GM12878 (cell line): ENCODE data around the gene FAM131B. TPM values are rescaled to one million over a fixed set of nuclear protein-coding genes. Genes with fewer than 3 reads are reported as not detected.

ENCODE experiments used
- ATAC-seq: fragments of 200-7000 bp; cut with Tn5 transposase; 3 replicates; pipeline ENCODE4 v1.9.1; 2020; ENCODE audit warnings: mild to moderate bottlenecking, moderate library complexity
- BruUV-seq: library from RNA; stranded (reverse); fragments of 400-500 nt; replicated peaks from 2 replicates; lab custom pipeline; 2021; lab: Mats Ljungman, UMichigan
- CTCF ChIA-PET: fragments of 300-600 bp; sonication (Branson Sonifier 250); formaldehyde crosslinking; extraction: SDS; loops from one replicate; lab custom pipeline; 2021; ENCODE audit warnings: inconsistent platforms; lab: Yijun Ruan, JAX
- POLR2A ChIA-PET: fragments of 350-600 bp; formaldehyde crosslinking; extraction: SDS; loops from one replicate; lab custom pipeline; 2021; ENCODE audit warnings: inconsistent platforms; lab: Charles Lee
- RAD21 ChIA-PET: fragments of 300-600 bp; sonication (Branson Sonifier 250); formaldehyde crosslinking; loops from one replicate; lab custom pipeline; 2023; ENCODE audit warnings: antibody characterized with exemption; ENCODE audit not compliant: unreplicated experiment; lab: Charles Lee
- SMC1A ChIA-PET: fragments of 300-600 bp; sonication (Branson Sonifier 250); formaldehyde crosslinking; loops from one replicate; lab custom pipeline; 2023; ENCODE audit not compliant: unreplicated experiment, uncharacterized antibody; lab: Charles Lee
- DNase-seq: peaks from one replicate; pipeline ENCODE4 v3.0.0-alpha.2; 2011; ENCODE audit warnings: low read depth, low spot score
- FAIRE-seq: peaks from 3 replicates; lab custom pipeline; 2011; peaks lifted over from hg19 to GRCh38; lab: Jason Lieb, UNC
- H2AFZ ChIP-seq: 2 replicates; pipeline ENCODE4 v1.6.0; 2011; ENCODE audit warnings: low read depth, low read length, control low read depth; ENCODE audit not compliant: control insufficient read depth
- H3K27ac ChIP-seq: 2 replicates; pipeline ENCODE4 v1.5.1; 2011; ENCODE audit warnings: control low read depth; ENCODE audit not compliant: control insufficient read depth, insufficient read depth
- H3K27me3 ChIP-seq, 2 experiments: replicated peaks in 1 of 2; 2 replicates each; pipeline versions ENCODE4 v1.6.0 to v1.6.1; 2011; ENCODE audit warnings: low read length in 1 of 2; ENCODE audit not compliant: control insufficient read depth in 2 of 2, insufficient read depth in 2 of 2
- H3K36me3 ChIP-seq, 2 experiments: 2 replicates each; pipeline ENCODE4 v1.5.1; 2011; ENCODE audit warnings: low read length in 1 of 2; ENCODE audit not compliant: control insufficient read depth in 2 of 2, insufficient read depth in 2 of 2
- H3K4me1 ChIP-seq: 2 replicates; pipeline ENCODE4 v1.6.1; 2011; ENCODE audit warnings: mild to moderate bottlenecking, low read length, moderate library complexity, mixed read lengths; ENCODE audit not compliant: control insufficient read depth, insufficient read depth
- H3K4me2 ChIP-seq: 2 replicates; pipeline ENCODE4 v1.6.0; 2011; ENCODE audit warnings: control low read depth; ENCODE audit not compliant: control insufficient read depth, insufficient read depth
- H3K4me3 ChIP-seq: fragments of 200-600 bp; sonication (generic); 2 replicates; pipeline ENCODE4 v1.5.1; 2016
- H3K79me2 ChIP-seq: 2 replicates; pipeline ENCODE4 v1.6.0; 2011; ENCODE audit warnings: low read length; ENCODE audit not compliant: control insufficient read depth, insufficient read depth
- H3K9ac ChIP-seq: 2 replicates; pipeline ENCODE4 v1.8.0; 2011; ENCODE audit warnings: low read length, control low read depth, mixed read lengths; ENCODE audit not compliant: control insufficient read depth, insufficient read depth
- H3K9me3 ChIP-seq: replicated peaks from 3 replicates; pipeline ENCODE4 v1.5.1; 2011; ENCODE audit warnings: mild to moderate bottlenecking, low read length; ENCODE audit not compliant: control insufficient read depth, insufficient read depth
- H4K20me1 ChIP-seq: 2 replicates; pipeline ENCODE4 v1.6.0; 2011; ENCODE audit not compliant: control insufficient read depth, insufficient read depth
- BACH1 ChIP-seq: fragments of 450-650 bp; IDR thresholded peaks from 2 replicates; pipeline ENCODE4 v1.6.1; 2017; ENCODE audit warnings: mild to moderate bottlenecking, borderline replicate concordance
- BCL11A ChIP-seq: IDR thresholded peaks from 2 replicates; pipeline ENCODE4 v1.6.1; 2011; ENCODE audit warnings: low read depth, low read length
- BHLHE40 ChIP-seq, 2 experiments: fragments of 450-650 bp in 1 of 2; IDR thresholded peaks; 2 replicates each; pipeline ENCODE4 v1.6.1; 2011 to 2017; ENCODE audit warnings: low read depth in 2 of 2, borderline replicate concordance in 1 of 2, improper control_type of control experiment in 1 of 2, low read length in 1 of 2, mild to moderate bottlenecking in 1 of 2
- CHD2 ChIP-seq: IDR thresholded peaks from 2 replicates; pipeline ENCODE4 v1.6.1; 2011; ENCODE audit warnings: low read depth, low read length, improper control_type of control experiment, borderline replicate concordance
- CHD4 ChIP-seq: fragments of 200-600 bp; sonication (generic); IDR thresholded peaks from 2 replicates; pipeline ENCODE4 v1.6.1; 2016; ENCODE audit warnings: mild to moderate bottlenecking
- CREB1 ChIP-seq: IDR thresholded peaks from 2 replicates; pipeline ENCODE4 v1.6.1; 2012; ENCODE audit warnings: low read depth, mild to moderate bottlenecking, inconsistent platforms
- HDAC6 ChIP-seq: fragments of 200-600 bp; sonication (generic); IDR thresholded peaks from one replicate; pipeline ENCODE4 v1.8.0; 2017; ENCODE audit warnings: antibody characterized with exemption; ENCODE audit not compliant: unreplicated experiment
- HDGF ChIP-seq: fragments of 450-650 bp; IDR thresholded peaks from 2 replicates; pipeline ENCODE4 v1.6.1; 2016; ENCODE audit warnings: antibody characterized with exemption
- MTA3 ChIP-seq: IDR thresholded peaks from 2 replicates; pipeline ENCODE4 v1.6.1; 2012; ENCODE audit warnings: low read length, inconsistent platforms, borderline replicate concordance
- MYC ChIP-seq: IDR thresholded peaks from 2 replicates; pipeline ENCODE4 v1.6.1; 2011; ENCODE audit warnings: mild to moderate bottlenecking, low read length, moderate library complexity, inconsistent platforms; ENCODE audit not compliant: insufficient read depth, insufficient replicate concordance, insufficient read length, severe bottlenecking
- NFXL1 ChIP-seq: fragments of 450-650 bp; IDR thresholded peaks from 2 replicates; pipeline ENCODE4 v1.6.1; 2017; ENCODE audit warnings: antibody characterized with exemption, mild to moderate bottlenecking, borderline replicate concordance
- NR2F1 ChIP-seq: fragments of 450-650 bp; conservative IDR thresholded peaks from 2 replicates; pipeline ENCODE4 v1.6.1; 2017; ENCODE audit warnings: mild to moderate bottlenecking
- RFX5 ChIP-seq: IDR thresholded peaks from 2 replicates; pipeline ENCODE4 v1.6.1; 2011; ENCODE audit warnings: low read depth, low read length, improper control_type of control experiment
- RUNX3 ChIP-seq: IDR thresholded peaks from 2 replicates; pipeline ENCODE4 v1.6.1; 2012; ENCODE audit warnings: low read length, inconsistent platforms
- SPI1 ChIP-seq: IDR thresholded peaks from 2 replicates; pipeline ENCODE4 v1.6.1; 2011; ENCODE audit warnings: low read depth, mild to moderate bottlenecking, low read length, moderate library complexity, borderline replicate concordance; ENCODE audit not compliant: insufficient read depth
- STAT1 ChIP-seq: fragments of 450-650 bp; conservative IDR thresholded peaks from 2 replicates; pipeline ENCODE4 v1.6.1; 2014; ENCODE audit warnings: antibody characterized with exemption, mild to moderate bottlenecking
- YY1 ChIP-seq: IDR thresholded peaks from 2 replicates; pipeline ENCODE4 v1.6.1; 2011; ENCODE audit warnings: low read depth, mild to moderate bottlenecking, low read length
- ZNF207 ChIP-seq: fragments of 450-650 bp; IDR thresholded peaks from 2 replicates; pipeline ENCODE4 v1.6.1; 2014; ENCODE audit warnings: antibody characterized with exemption, mild to moderate bottlenecking, borderline replicate concordance
- WGBS: methylation state at CpG from one replicate; pipeline ENCODE4 v1.1.6; 2016; ENCODE audit warnings: low lambda C conversion rate; ENCODE audit not compliant: insufficient replicate concordance, insufficient coverage; ENCODE audit errors: missing lambda C conversion rate; 5-methylcytosine and 5-hydroxymethylcytosine counted together
- in situ Hi-C: fragments of 300-500 bp; cut with MboI; formaldehyde crosslinking; loops from 9 replicates; pipeline ENCODE4 v1.14.3; 2018; ENCODE audit warnings: mixed read lengths
- intact Hi-C: fragments of 100-400 bp; cut with micrococcal nuclease; formaldehyde crosslinking; loops from one replicate; pipeline ENCODE4 v1.14.2; 2022; ENCODE audit not compliant: unreplicated experiment
- polyA plus RNA-seq, 11 experiments: library from polyadenylated mRNA; depleted of rRNA in 4 of 11; unstranded in 6 of 11; stranded (reverse) in 5 of 11; fragments of >200 nt; fragmentation: Nextera tagmentation in 4 of 11; fragmentation: Illumina TruSeq in 1 of 11; extraction: Ambion mirVana in 4 of 11; extraction: Trizol in 1 of 11; gene quantifications; 1 replicate in 1 of 11; 2 replicates in 10 of 11; pipeline versions ENCODE4 v1.2.1 to v1.2.3, GENCODE V29; 2011 to 2016; ENCODE audit warnings: inconsistent platforms in 2 of 11, missing spikeins in 2 of 11, low read depth in 1 of 11
- total RNA-seq, 4 experiments: library from RNA; depleted of rRNA in 3 of 4; stranded (reverse); fragments of >200 nt in 3 of 4; fragmentation: Illumina TruSeq in 1 of 4; extraction: Trizol in 1 of 4; gene quantifications; 2 replicates each; pipeline versions ENCODE4 v1.2.1 to v1.2.3, GENCODE V29; 2013 to 2021
- TF ChIP-seq, protein P1 (sequence below): fragments of 150-350 bp; IDR thresholded peaks from 2 replicates; pipeline ENCODE4 v1.6.1; 2016; ENCODE audit warnings: low read depth, low read length
- TF ChIP-seq, protein P2 (sequence below): fragments of 150-350 bp; IDR thresholded peaks from 2 replicates; pipeline ENCODE4 v1.6.1; 2014; ENCODE audit warnings: mild to moderate bottlenecking, low read depth, low read length

The FAM131B gene
- total and polyA plus RNA-seq, 10 of the 15 experiments (the other 5 are each of a cell fraction or from before 2014, with no cell fraction given), result 0.03 to 0.05 TPM; not detected in 8

DNA sequence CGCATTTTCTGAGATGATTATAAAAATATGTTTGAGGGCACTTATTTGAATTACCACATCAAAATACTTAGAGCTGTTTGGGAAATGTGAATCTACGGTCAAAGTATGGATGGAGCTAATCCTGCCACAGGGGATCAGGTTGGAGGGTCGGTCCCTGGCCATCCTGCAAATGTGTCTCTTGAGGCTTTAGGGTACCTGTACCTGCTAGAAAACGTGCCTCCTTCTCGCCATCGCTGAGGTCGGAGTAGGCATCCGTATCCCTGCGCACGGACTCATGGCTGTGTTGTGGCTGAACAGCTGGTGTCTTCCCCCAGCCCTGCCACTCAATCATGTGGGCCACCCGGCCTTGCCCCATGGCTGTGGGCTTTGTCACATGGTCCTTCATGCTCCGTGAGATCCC lies 3.9 kb downstream of the FAM131B start (continued):
- TF ChIP-seq, protein P1, sequence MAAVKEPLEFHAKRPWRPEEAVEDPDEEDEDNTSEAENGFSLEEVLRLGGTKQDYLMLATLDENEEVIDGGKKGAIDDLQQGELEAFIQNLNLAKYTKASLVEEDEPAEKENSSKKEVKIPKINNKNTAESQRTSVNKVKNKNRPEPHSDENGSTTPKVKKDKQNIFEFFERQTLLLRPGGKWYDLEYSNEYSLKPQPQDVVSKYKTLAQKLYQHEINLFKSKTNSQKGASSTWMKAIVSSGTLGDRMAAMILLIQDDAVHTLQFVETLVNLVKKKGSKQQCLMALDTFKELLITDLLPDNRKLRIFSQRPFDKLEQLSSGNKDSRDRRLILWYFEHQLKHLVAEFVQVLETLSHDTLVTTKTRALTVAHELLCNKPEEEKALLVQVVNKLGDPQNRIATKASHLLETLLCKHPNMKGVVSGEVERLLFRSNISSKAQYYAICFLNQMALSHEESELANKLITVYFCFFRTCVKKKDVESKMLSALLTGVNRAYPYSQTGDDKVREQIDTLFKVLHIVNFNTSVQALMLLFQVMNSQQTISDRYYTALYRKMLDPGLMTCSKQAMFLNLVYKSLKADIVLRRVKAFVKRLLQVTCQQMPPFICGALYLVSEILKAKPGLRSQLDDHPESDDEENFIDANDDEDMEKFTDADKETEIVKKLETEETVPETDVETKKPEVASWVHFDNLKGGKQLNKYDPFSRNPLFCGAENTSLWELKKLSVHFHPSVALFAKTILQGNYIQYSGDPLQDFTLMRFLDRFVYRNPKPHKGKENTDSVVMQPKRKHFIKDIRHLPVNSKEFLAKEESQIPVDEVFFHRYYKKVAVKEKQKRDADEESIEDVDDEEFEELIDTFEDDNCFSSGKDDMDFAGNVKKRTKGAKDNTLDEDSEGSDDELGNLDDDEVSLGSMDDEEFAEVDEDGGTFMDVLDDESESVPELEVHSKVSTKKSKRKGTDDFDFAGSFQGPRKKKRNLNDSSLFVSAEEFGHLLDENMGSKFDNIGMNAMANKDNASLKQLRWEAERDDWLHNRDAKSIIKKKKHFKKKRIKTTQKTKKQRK, result no peak
- no peak for TF ChIP-seq STAT1
- no peak for TF ChIP-seq CHD2
- TF ChIP-seq NR2F1, result no peak

DNA sequence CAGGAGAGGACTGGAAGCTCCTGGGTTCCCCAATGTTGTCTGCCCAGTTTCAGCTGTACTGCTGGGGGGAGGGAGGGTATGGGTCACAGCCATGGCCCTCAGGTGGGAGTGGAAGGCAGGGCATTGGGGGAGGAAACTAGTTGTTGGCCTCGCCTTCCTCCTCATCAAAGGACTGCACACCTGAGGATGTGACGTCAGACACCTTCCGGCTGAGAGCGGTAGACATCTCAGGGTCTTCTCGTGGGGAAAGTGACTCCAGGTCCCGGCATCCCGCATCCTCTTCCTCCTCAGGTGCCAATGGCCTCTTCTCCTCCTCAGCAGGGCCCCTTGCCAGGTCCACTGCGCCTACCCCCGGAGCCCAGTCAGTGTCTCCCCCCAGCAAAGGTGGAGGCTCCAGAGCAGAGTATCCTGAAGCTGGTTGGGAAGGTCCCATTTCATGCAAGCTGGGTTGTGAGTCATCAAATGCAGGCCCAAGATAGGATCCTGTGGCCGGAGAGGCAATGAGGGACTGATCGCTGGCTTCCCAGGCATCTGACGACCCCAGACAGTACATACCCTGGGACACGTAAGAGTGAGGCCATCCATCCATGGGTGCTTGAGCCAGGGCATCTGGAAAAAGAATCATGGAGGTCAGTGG lies 6.0 kb downstream of the FAM131B start:
- H3K4me2 ChIP-seq, result no peak overlapping the region
- no peaks in the 10 kb centered on the region for H3K36me3 ChIP-seq
- no peak overlapping the region for H2AFZ ChIP-seq
- H3K4me3 ChIP-seq, result no peak overlapping the region
- H3K27ac ChIP-seq, result no peak overlapping the region
- ChIA-PET RAD21 (no interaction called here), POLR2A (interaction anchor here (0.6 kb wide), 1 partner anchor 24 kb away, joined by 3 read pairs; no protein-coding TSS in a partner anchor), SMC1A (interaction anchor here (0.6 kb wide), 1 partner anchor 296 kb away, joined by 3 read pairs; no protein-coding TSS in a partner anchor), CTCF (no interaction called here)
- intact Hi-C loops, result no loop called here
- 45% methylated on average over 13 of the region's 13 CpGs for WGBS
- BruUV-seq, result no TSS peak
- ATAC-seq (no peak), FAIRE-seq (no peak), DNase-seq (no peak)
- no peaks in the 10 kb centered on the region for H4K20me1 ChIP-seq
- peaks cover 4 to 12% of the 10 kb centered on the region in 2 experiments; a peak in 3 of 4 replicates for H3K27me3 ChIP-seq
- H3K4me1 ChIP-seq, result no peaks in the 10 kb centered on the region
- in situ Hi-C loops, result no loop called here
- H3K9ac ChIP-seq, result no peak overlapping the region
- no peaks in the 10 kb centered on the region for H3K79me2 ChIP-seq
- H3K9me3 ChIP-seq, result no peaks in the 10 kb centered on the region
- TF ChIP-seq, protein P2, sequence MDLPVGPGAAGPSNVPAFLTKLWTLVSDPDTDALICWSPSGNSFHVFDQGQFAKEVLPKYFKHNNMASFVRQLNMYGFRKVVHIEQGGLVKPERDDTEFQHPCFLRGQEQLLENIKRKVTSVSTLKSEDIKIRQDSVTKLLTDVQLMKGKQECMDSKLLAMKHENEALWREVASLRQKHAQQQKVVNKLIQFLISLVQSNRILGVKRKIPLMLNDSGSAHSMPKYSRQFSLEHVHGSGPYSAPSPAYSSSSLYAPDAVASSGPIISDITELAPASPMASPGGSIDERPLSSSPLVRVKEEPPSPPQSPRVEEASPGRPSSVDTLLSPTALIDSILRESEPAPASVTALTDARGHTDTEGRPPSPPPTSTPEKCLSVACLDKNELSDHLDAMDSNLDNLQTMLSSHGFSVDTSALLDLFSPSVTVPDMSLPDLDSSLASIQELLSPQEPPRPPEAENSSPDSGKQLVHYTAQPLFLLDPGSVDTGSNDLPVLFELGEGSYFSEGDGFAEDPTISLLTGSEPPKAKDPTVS, result no peak
- TF ChIP-seq MTA3 (no peak), ZNF207 (no peak), BHLHE40 (IDR thresholded peaks at IDR 0.05; ENCODE audit: borderline replicate concordance in 1 of 2, low read depth in 2 of 2, low read length in 1 of 2) (no peak), HDGF (no peak), RUNX3 (no peak), CREB1 (no peak), MYC (no peak), HDAC6 (no peak), CHD4 (no peak), NFXL1 (no peak), BACH1 (no peak), YY1 (no peak), RFX5 (no peak), BCL11A (no peak), SPI1 (no peak)
